NOMO-1 treated with dmso at 0.1 percent for 144 hours (cell line): ENCODE results near the gene STYXL1.
"Not testable (repeated sequence)": the region's sequence is repeated elsewhere in the genome, so short reads cannot be mapped to it uniquely, and the experiment has no call there.

Experiments used
- DNase-seq: peaks from one replicate; lab custom pipeline; 2025; ENCODE audit not compliant: unreplicated experiment; lab: John Stamatoyannopoulos, UW

The STYXL1 gene

GRCh38 chr7:76066716-76067503 lies 19.1 kb upstream of the STYXL1 start:
- DNase-seq, result no peak

- no peak for DNase-seq
These were observed 17.3 kb upstream of the STYXL1 start for GRCh38 chr7:76065016-76065612.

- DNase-seq, result no peak
These were observed 16.6 kb upstream of the STYXL1 start for GRCh38 chr7:76064208-76064970.

- DNase-seq, result no peak
These were observed 15.7 kb upstream of the STYXL1 start for GRCh38 chr7:76063525-76063924.

- DNase-seq, result no peak
These were observed 15.3 kb upstream of the STYXL1 start for GRCh38 chr7:76063114-76063513.

- DNase-seq, result no peak
These were observed 14.5 kb upstream of the STYXL1 start for GRCh38 chr7:76062254-76062653.

GRCh38 chr7:76060842-76061241 lies 13.0 kb upstream of the STYXL1 start:
- DNase-seq, result no peak

GRCh38 chr7:76058745-76059144 lies 10.9 kb upstream of the STYXL1 start:
- DNase-seq, result not testable (repeated sequence)

GRCh38 chr7:76057813-76058145 lies 10.0 kb upstream of the STYXL1 start:
- DNase-seq, result no peak

- DNase-seq, result no peak
These were observed 9.5 kb upstream of the STYXL1 start for GRCh38 chr7:76057103-76057812.

- no peak for DNase-seq
These were observed 8.4 kb upstream of the STYXL1 start for GRCh38 chr7:76056241-76056640.

- DNase-seq, result peak; percentile 89
These were observed 6.6 kb upstream of the STYXL1 start for GRCh38 chr7:76054123-76055120.

- DNase-seq, result no peak
These were observed 5.7 kb upstream of the STYXL1 start for GRCh38 chr7:76053461-76053860.

GRCh38 chr7:76052681-76053080 lies 4.9 kb upstream of the STYXL1 start:
- not testable (repeated sequence) for DNase-seq

- DNase-seq, result no peak
These were observed 4.0 kb upstream of the STYXL1 start for GRCh38 chr7:76051840-76052239.

GRCh38 chr7:76050545-76050944 lies 2.7 kb upstream of the STYXL1 start:
- no peak for DNase-seq

- no peak for DNase-seq
These were observed 1.5 kb upstream of the STYXL1 start for GRCh38 chr7:76049295-76049694.

GRCh38 chr7:76048668-76048988 lies 828 bp upstream of the STYXL1 start:
- DNase-seq, result peak; percentile 68

GRCh38 chr7:76047305-76047810 lies 442 bp downstream of the STYXL1 start:
- DNase-seq, result peak; percentile 54

- DNase-seq, result no peak
These were observed 3.4 kb downstream of the STYXL1 start for GRCh38 chr7:76044375-76044865.
